GM18907 (cell line): ENCODE data around the gene FBXL20.
"Not testable (repeated sequence)": the region's sequence is repeated elsewhere in the genome, so short reads cannot be mapped to it uniquely, and the experiment has no call there.

Experiments
- ATAC-seq: cut with Tn5 transposase; IDR thresholded peaks from one replicate; pipeline ENCODE4 v1.9.1; 2021; ENCODE audit warnings: mild to moderate bottlenecking, moderate library complexity; ENCODE audit not compliant: unreplicated experiment

The FBXL20 gene

GRCh38 chr17:39391448-39391847, 10.0 kb downstream of the FBXL20 start:
- ATAC-seq, result no peak

- ATAC-seq, result no peak
These were observed 16.4 kb downstream of the FBXL20 start for GRCh38 chr17:39385040-39385439.

- no peak for ATAC-seq
These were observed 21.3 kb downstream of the FBXL20 start for GRCh38 chr17:39380144-39380543.

- ATAC-seq, result no peak
These were observed 25.0 kb downstream of the FBXL20 start for GRCh38 chr17:39376434-39376833.

GRCh38 chr17:39367805-39368204, 33.6 kb downstream of the FBXL20 start:
- not testable (repeated sequence) for ATAC-seq

- ATAC-seq, result no peak
These were observed 35.6 kb downstream of the FBXL20 start for GRCh38 chr17:39365872-39366271.

GRCh38 chr17:39365242-39365641, 36.2 kb downstream of the FBXL20 start:
- no peak for ATAC-seq

- no peak for ATAC-seq
These were observed 37.0 kb downstream of the FBXL20 start for GRCh38 chr17:39364236-39365025.

- no peak for ATAC-seq
These were observed 40.4 kb downstream of the FBXL20 start for GRCh38 chr17:39361064-39361463.

- ATAC-seq, result no peak
These were observed 40.9 kb downstream of the FBXL20 start for GRCh38 chr17:39360537-39360936.

- no peak for ATAC-seq
These were observed 41.4 kb downstream of the FBXL20 start for GRCh38 chr17:39359994-39360393.

GRCh38 chr17:39357986-39358385, 43.4 kb downstream of the FBXL20 start:
- ATAC-seq, result no peak

- ATAC-seq, result no peak
These were observed 43.9 kb downstream of the FBXL20 start for GRCh38 chr17:39357488-39357887.

- ATAC-seq, result no peak
These were observed 48.4 kb downstream of the FBXL20 start for GRCh38 chr17:39352986-39353385.

- no peak for ATAC-seq
These were observed 48.9 kb downstream of the FBXL20 start for GRCh38 chr17:39352511-39352910.

GRCh38 chr17:39351508-39351907, 49.9 kb downstream of the FBXL20 start:
- no peak for ATAC-seq

- no peak for ATAC-seq
These were observed 52.2 kb downstream of the FBXL20 start for GRCh38 chr17:39349246-39349645.

- ATAC-seq, result not testable (repeated sequence)
These were observed 54.6 kb downstream of the FBXL20 start for GRCh38 chr17:39346863-39347262.

GRCh38 chr17:39341541-39341940, 59.9 kb downstream of the FBXL20 start:
- no peak for ATAC-seq

- ATAC-seq, result no peak
These were observed 60.7 kb downstream of the FBXL20 start for GRCh38 chr17:39340731-39341130.

- ATAC-seq, result no peak
These were observed 62.2 kb downstream of the FBXL20 start for GRCh38 chr17:39339272-39339671.

GRCh38 chr17:39337649-39338048, 63.8 kb downstream of the FBXL20 start:
- not testable (repeated sequence) for ATAC-seq

- ATAC-seq, result no peak
These were observed 65.7 kb downstream of the FBXL20 start for GRCh38 chr17:39335704-39336223.
